Pancreas (tissue), 10 donors: Measurements from ENCODE around the gene MED28. TPM values are rescaled to one million over a fixed set of nuclear protein-coding genes. Genes with fewer than 3 reads are reported as not detected.

ENCODE experiments used
- ATAC-seq, 4 donors: fragments of 200-7000 bp; cut with Tn5 transposase; one replicate each; pipeline versions ENCODE4 v1.8.0 to v1.9.1; 2020; ENCODE audit warnings: mild to moderate bottlenecking in 4 of 4, moderate library complexity in 4 of 4
- DNase-seq, 6 donors: peaks; one replicate each; pipeline ENCODE4 v3.0.0-alpha.2; 2020
- FAIRE-seq: peaks from 2 replicates; lab custom pipeline; 2012; peaks lifted over from hg19 to GRCh38; lab: Jason Lieb, UNC
- H3K27ac ChIP-seq, 4 donors: fragments of 200-600 bp; sonication (generic); 1 replicate in 3 of 4; 2 replicates in 1 of 4; pipeline versions ENCODE4 v1.5.0 to v1.8.0; 2020
- H3K27me3 ChIP-seq, 4 donors: fragments of 200-600 bp; one replicate each; pipeline ENCODE4 v1.8.0; 2021
- H3K36me3 ChIP-seq, 3 donors: fragments of 200-600 bp; sonication (generic) in 1 of 3; one replicate each; pipeline versions ENCODE4 v1.5.0 to v1.8.0; 2020 to 2021
- H3K4me1 ChIP-seq, 3 donors: fragments of 200-600 bp; one replicate each; pipeline ENCODE4 v1.8.0; 2021
- H3K4me3 ChIP-seq, 4 donors: fragments of 200-600 bp; sonication (generic) in 2 of 4; one replicate each; pipeline versions ENCODE4 v1.5.0 to v1.8.0; 2020 to 2021
- H3K9me3 ChIP-seq, 4 donors: fragments of 200-600 bp; one replicate each; pipeline ENCODE4 v1.8.0; 2021
- CTCF ChIP-seq, 4 donors: fragments of 200-600 bp; sonication (generic) in 3 of 4; IDR thresholded peaks; one replicate each; pipeline versions ENCODE4 v1.5.0 to v1.8.0; 2021; ENCODE audit warnings: antibody characterized with exemption in 4 of 4
- WGBS, 2 donors: extraction: QIAGEN DNeasy Blood & Tissue Kit; methylation state at CpG; one replicate each; pipeline ENCODE4 v1.1.7; 2013; 5-methylcytosine and 5-hydroxymethylcytosine counted together
- intact Hi-C, 3 donors: fragments of 100-400 bp; cut with DNase I; formaldehyde crosslinking; loops; one replicate each; pipeline versions ENCODE4 v1.11.1 to v1.14.2; 2022
- polyA plus RNA-seq, 2 donors: library from polyadenylated mRNA; stranded (reverse); fragments of 200-250 nt; gene quantifications; one replicate each; pipeline ENCODE4 v1.2.3, GENCODE V29; 2013
- total RNA-seq, 6 donors: library from RNA; stranded (reverse); fragmentation: NEBNext Ultra II Directional in 4 of 6; extraction: Animal tissue kit (Norgen Biotek cat#: 25700) in 4 of 6; gene quantifications; one replicate each; pipeline versions ENCODE4 v1.2.1 to v1.2.4, GENCODE V29; 2021 to 2023
- donor health status: healthy with polysubstance abuse.
- donor health status: DM: no; HTN: no; CAD: no; lungs with moderate emphysema.
- donor health status: DM: no; HTN: no; CAD: no.
- donor health status: control.
- donor health status: control.
- donor health status: Bipolar disorder and iron deficiency.
- donor health status: DM: yes; HTN: yes; CAD: no.
- donor health status: DM: no; HTN: no; CAD: no.
- donor health status: DM: no; HTN: no; CAD: no.
- donor health status: DM: yes; HTN: yes; CAD: no.

Gene MED28
- total and polyA plus RNA-seq, 8 donors = 5.1 to 28.5 (median 12.4) TPM

GRCh38 chr4:17647176-17647806, 32.9 kb downstream of the MED28 start:
- Histone ChIP-seq H3K9me3 (no peaks in the 10 kb centered on the region), H3K4me3 (no peak overlapping the region), H3K36me3 (no peaks in the 10 kb centered on the region), H3K27ac (no peak overlapping the region), H3K4me1 (no peaks in the 10 kb centered on the region), H3K27me3 (no peaks in the 10 kb centered on the region)
- ATAC-seq (no peak), FAIRE-seq (no peak), DNase-seq (no peak)
- 71 to 83% methylated on average over 9 of the region's 9 CpGs for WGBS, 2 donors
- intact Hi-C loops = no loop called here
- TF ChIP-seq CTCF (IDR thresholded peaks at IDR 0.05) = no peak

DNA sequence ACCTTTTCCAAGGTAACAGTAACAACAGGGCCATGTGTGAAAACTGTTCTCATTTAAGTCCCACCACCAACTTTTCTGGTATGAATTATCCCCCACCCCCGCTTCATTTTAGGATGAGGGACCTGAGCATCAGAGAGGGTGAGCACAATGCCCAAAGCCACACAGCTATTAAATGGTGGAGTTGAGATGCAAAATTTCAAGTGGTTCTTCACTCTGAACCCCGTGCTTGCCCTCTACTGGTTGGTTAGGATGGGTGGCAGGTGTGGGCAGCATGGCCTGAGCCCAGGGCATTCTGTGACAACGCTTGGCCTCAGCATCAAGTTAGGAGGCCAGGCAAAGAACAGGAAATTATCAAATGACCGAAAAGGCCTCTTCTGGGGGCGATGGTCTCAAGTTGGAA, 33.5 kb downstream of the MED28 start:
- intact Hi-C loops = no loop called here
- Histone ChIP-seq H3K36me3 (no peaks in the 10 kb centered on the region), H3K9me3 (no peaks in the 10 kb centered on the region), H3K4me3 (no peak overlapping the region), H3K27ac (no peak overlapping the region), H3K27me3 (no peaks in the 10 kb centered on the region), H3K4me1 (no peaks in the 10 kb centered on the region)
- DNase-seq (no peak), ATAC-seq (no peak), FAIRE-seq (no peak)
- TF ChIP-seq CTCF (IDR thresholded peaks at IDR 0.05) = no peak
- 69 to 78% methylated on average over 5 of the region's 5 CpGs for WGBS, 2 donors

DNA sequence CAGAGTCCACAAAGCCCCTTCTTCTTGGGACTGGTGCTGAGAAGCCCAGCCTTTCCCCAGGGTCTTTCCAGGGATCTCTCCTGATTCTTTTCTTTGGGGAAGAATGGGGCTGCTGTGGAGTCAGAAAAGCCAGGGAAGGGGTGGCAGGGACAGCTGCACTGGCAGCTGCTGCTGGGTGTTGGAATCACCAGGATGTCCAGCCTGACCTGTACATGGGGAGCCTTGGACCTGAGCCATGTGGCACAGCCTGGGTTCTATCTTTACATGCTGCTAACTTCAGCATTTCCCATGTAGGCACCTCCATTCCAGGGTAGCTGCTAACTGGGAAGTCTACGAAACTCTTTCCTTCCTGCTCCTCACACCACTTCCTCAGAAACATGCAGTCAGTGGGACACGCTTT, 36.0 kb downstream of the MED28 start:
- 80 to 91% methylated on average over 2 of the region's 2 CpGs for WGBS, 2 donors
- Histone ChIP-seq H3K4me3 (no peak overlapping the region), H3K27ac (no peak overlapping the region), H3K4me1 (no peaks in the 10 kb centered on the region), H3K36me3 (no peaks in the 10 kb centered on the region), H3K27me3 (no peaks in the 10 kb centered on the region), H3K9me3 (no peaks in the 10 kb centered on the region)
- TF ChIP-seq CTCF (IDR thresholded peaks at IDR 0.05) = no peak
- no peak for FAIRE-seq
- intact Hi-C loops = no loop called here
- no peak for DNase-seq
- no peak for ATAC-seq

GRCh38 chr4:17654701-17655100, 40.3 kb downstream of the MED28 start:
- Histone ChIP-seq H3K9me3 (no peaks in the 10 kb centered on the region), H3K27me3 (no peaks in the 10 kb centered on the region), H3K36me3 (no peaks in the 10 kb centered on the region), H3K4me3 (no peak overlapping the region), H3K4me1 (no peaks in the 10 kb centered on the region), H3K27ac (no peak overlapping the region)
- 67 to 86% methylated on average over 8 of the region's 8 CpGs for WGBS, 2 donors
- TF ChIP-seq CTCF (IDR thresholded peaks at IDR 0.05) = no peak
- DNase-seq = no peak
- intact Hi-C loops = no loop called here
- no peak for FAIRE-seq
- ATAC-seq = no peak

DNA sequence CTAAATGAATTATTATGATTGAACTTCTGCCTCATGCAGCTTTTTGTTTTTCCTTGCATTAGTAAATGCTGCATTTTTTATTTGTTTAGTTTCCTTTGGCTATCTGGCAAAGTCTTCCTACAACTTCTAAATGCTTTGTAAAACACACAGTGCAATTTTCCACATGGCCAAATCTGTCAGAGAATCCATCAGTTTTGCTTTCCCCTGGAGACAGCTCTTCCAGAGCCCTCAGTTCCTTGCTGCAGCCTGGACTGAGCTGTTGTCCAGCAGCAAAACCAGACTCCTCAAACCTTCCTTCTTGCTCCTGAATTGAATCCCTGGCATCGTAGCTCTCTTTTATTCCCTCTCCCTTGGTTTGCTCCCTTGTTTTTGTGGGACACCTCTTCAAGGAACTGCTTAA, 42.6 kb downstream of the MED28 start:
- Histone ChIP-seq H3K4me1 (no peaks in the 10 kb centered on the region), H3K27ac (no peak overlapping the region), H3K27me3 (no peaks in the 10 kb centered on the region), H3K4me3 (no peak overlapping the region), H3K36me3 (no peaks in the 10 kb centered on the region), H3K9me3 (no peaks in the 10 kb centered on the region)
- DNase-seq (no peak), FAIRE-seq (no peak), ATAC-seq (no peak)
- TF ChIP-seq CTCF (IDR thresholded peaks at IDR 0.05) = no peak
- 74% methylated on average over 1 of the region's 1 CpG for WGBS, 2 donors
- intact Hi-C loops = no loop called here
